Thyroid gland (tissue), 4 donors: Measurements from ENCODE around the gene TFCP2. TPM values are rescaled to one million over a fixed set of nuclear protein-coding genes. Genes with fewer than 3 reads are reported as not detected.

ENCODE experiments used
- DNase-seq, 2 donors: peaks; one replicate each; pipeline ENCODE4 v3.0.0-alpha.2; 2019
- H3K27ac ChIP-seq, 3 donors: fragments of 200-600 bp; sonication (generic); 1 replicate in 2 of 3; 2 replicates in 1 of 3; pipeline ENCODE4 v1.5.1; 2016 to 2019; ENCODE audit warnings: mild to moderate bottlenecking in 1 of 3, moderate library complexity in 1 of 3
- H3K27me3 ChIP-seq: fragments of 200-600 bp; sonication (generic); one replicate; pipeline ENCODE4 v1.5.1; 2019
- H3K36me3 ChIP-seq, 2 donors: fragments of 200-600 bp; sonication (generic); one replicate each; pipeline ENCODE4 v1.5.1; 2016 to 2019
- H3K4me1 ChIP-seq, 2 donors: fragments of 200-600 bp; sonication (generic); one replicate each; pipeline ENCODE4 v1.5.1; 2017 to 2019
- H3K4me3 ChIP-seq, 3 donors: fragments of 200-600 bp; sonication (generic); replicated peaks in 1 of 3; 1 replicate in 2 of 3; 2 replicates in 1 of 3; pipeline ENCODE4 v1.5.1; 2016; ENCODE audit warnings: mild to moderate bottlenecking in 1 of 3
- H3K9me3 ChIP-seq: fragments of 200-600 bp; sonication (generic); one replicate; pipeline ENCODE4 v1.5.1; 2017
- CTCF ChIP-seq, 6 experiments: fragments of 200-600 bp in 3 of 6; fragments of 450-650 bp in 3 of 6; sonication (generic) in 3 of 6; IDR thresholded peaks; one replicate each; pipeline ENCODE4 v1.5.1; 2016 to 2019; ENCODE audit warnings: antibody characterized with exemption in 6 of 6, mild to moderate bottlenecking in 2 of 6, inconsistent platforms in 1 of 6, moderate library complexity in 1 of 6
- POLR2A ChIP-seq, 2 donors: fragments of 450-650 bp; IDR thresholded peaks; one replicate each; pipeline ENCODE4 v1.6.1; 2017; ENCODE audit warnings: antibody characterized with exemption in 2 of 2, mild to moderate bottlenecking in 2 of 2, moderate library complexity in 1 of 2
- WGBS, 2 donors: methylation state at CpG; one replicate each; pipeline ENCODE4 v1.1.5; 2017; 5-methylcytosine and 5-hydroxymethylcytosine counted together
- intact Hi-C: fragments of 100-400 bp; cut with DNase I; formaldehyde crosslinking; loops from one replicate; pipeline ENCODE4 v1.15.1; 2023
- total RNA-seq, 4 donors: library from RNA; depleted of rRNA; stranded (reverse); fragments of >200 nt; gene quantifications; one replicate each; pipeline ENCODE4 v1.2.3, GENCODE V29; 2016

TFCP2 gene
- total RNA-seq, 4 donors from 2014 or later = 14.9 to 22.6 (median 21.3) TPM

GRCh38 chr12:51108136-51108535 lies 64.8 kb downstream of the TFCP2 start:
- 90% methylated on average over 4 of the region's 4 CpGs for WGBS, 2 donors
- Histone ChIP-seq H3K27me3 (no peaks in the 10 kb centered on the region), H3K36me3 (peaks cover 32 to 47% of the 10 kb centered on the region in 2 donors), H3K27ac (no peak overlapping the region), H3K4me3 (no peak overlapping the region), H3K4me1 (no peaks in the 10 kb centered on the region), H3K9me3 (no peaks in the 10 kb centered on the region)
- DNase-seq = no peak
- intact Hi-C loops = no loop called here
- no peak for TF ChIP-seq CTCF (IDR thresholded peaks at IDR 0.05)
- TF ChIP-seq POLR2A (IDR thresholded peaks at IDR 0.05) = no peak

- H3K27ac ChIP-seq = no peak overlapping the region
- intact Hi-C loops = no loop called here
- no peaks in the 10 kb centered on the region for H3K4me1 ChIP-seq
- DNase-seq = no peak
- H3K27me3 ChIP-seq = no peaks in the 10 kb centered on the region
- H3K4me3 ChIP-seq = no peak overlapping the region
- no peak for TF ChIP-seq CTCF (IDR thresholded peaks at IDR 0.05)
- TF ChIP-seq POLR2A (IDR thresholded peaks at IDR 0.05) = no peak
- H3K9me3 ChIP-seq = no peaks in the 10 kb centered on the region
- peaks cover 48 to 61% of the 10 kb centered on the region in 2 donors for H3K36me3 ChIP-seq
Measured at GRCh38 chr12:51103977-51104376, 69.0 kb downstream of the TFCP2 start.

- H3K27ac ChIP-seq = no peak overlapping the region
- TF ChIP-seq POLR2A (IDR thresholded peaks at IDR 0.05) = no peak
- no peak for TF ChIP-seq CTCF (IDR thresholded peaks at IDR 0.05)
- no peak for DNase-seq
- no peaks in the 10 kb centered on the region for H3K4me1 ChIP-seq
- H3K36me3 ChIP-seq = peaks cover 41 to 76% of the 10 kb centered on the region in 2 donors
- intact Hi-C loops = no loop called here
- no peaks in the 10 kb centered on the region for H3K27me3 ChIP-seq
- 3 to 89% methylated on average over 1 of the region's 1 CpG for WGBS, 2 donors
- H3K9me3 ChIP-seq = no peaks in the 10 kb centered on the region
- no peak overlapping the region for H3K4me3 ChIP-seq
Measured at GRCh38 chr12:51098611-51099010, 74.3 kb downstream of the TFCP2 start.

- Histone ChIP-seq H3K27me3 (no peaks in the 10 kb centered on the region), H3K4me1 (no peaks in the 10 kb centered on the region), H3K9me3 (no peaks in the 10 kb centered on the region), H3K36me3 (peaks cover 7 to 14% of the 10 kb centered on the region in 2 donors), H3K27ac (no peak overlapping the region), H3K4me3 (no peak overlapping the region)
- intact Hi-C loops = no loop called here
- WGBS, 2 donors = 97 to 98% methylated on average over 10 of the region's 10 CpGs
- DNase-seq = no peak
- TF ChIP-seq POLR2A (IDR thresholded peaks at IDR 0.05) (no peak), CTCF (IDR thresholded peaks at IDR 0.05) (no peak)
Measured at GRCh38 chr12:51090705-51091229, 82.2 kb downstream of the TFCP2 start.

- intact Hi-C loops = loop anchor here (10.0 kb wide), 2 partner anchors 87 to 147 kb away; partner anchors contain the start of genes DAZAP2 and TFCP2
Measured at GRCh38 chr12:51087818-51088217, 85.1 kb downstream of the TFCP2 start.

More at GRCh38 chr12:51087818-51088217, 85.1 kb downstream of the TFCP2 start:
- no peak for DNase-seq
- no peaks in the 10 kb centered on the region for H3K4me1 ChIP-seq
- H3K9me3 ChIP-seq = no peaks in the 10 kb centered on the region
- WGBS, 2 donors = 92 to 96% methylated on average over 3 of the region's 3 CpGs
- H3K27ac ChIP-seq = no peak overlapping the region
- no peaks in the 10 kb centered on the region for H3K27me3 ChIP-seq
- no peak for TF ChIP-seq POLR2A (IDR thresholded peaks at IDR 0.05)
- TF ChIP-seq CTCF (IDR thresholded peaks at IDR 0.05) = no peak
- H3K4me3 ChIP-seq = no peak overlapping the region
- no peaks in the 10 kb centered on the region for H3K36me3 ChIP-seq
